Spinal cord (tissue), 10 donors: Measurements from ENCODE around the gene IQCN. TPM values are rescaled to one million over a fixed set of nuclear protein-coding genes. Genes with fewer than 3 reads are reported as not detected.
A peak's percentile ranks its signal among the peaks of the same experiment; 100 is the strongest.

ENCODE experiments used
- DNase-seq, 6 donors: peaks; one replicate each; pipeline versions ENCODE4 v3.0.0 to v3.0.0-alpha.2; 2013 to 2015; ENCODE audit warnings: low spot score in 6 of 6, low read depth in 4 of 6
- H3K27ac ChIP-seq: one replicate; pipeline ENCODE4 v1.5.1; 2013; ENCODE audit warnings: low read depth, low read length, control low read depth
- H3K27me3 ChIP-seq: one replicate; pipeline ENCODE4 v1.6.1; 2013; ENCODE audit warnings: low read length; ENCODE audit not compliant: control insufficient read depth, insufficient read depth
- H3K36me3 ChIP-seq: one replicate; pipeline ENCODE4 v1.6.1; 2013; ENCODE audit warnings: low read length; ENCODE audit not compliant: control insufficient read depth, insufficient read depth
- H3K4me1 ChIP-seq: one replicate; pipeline ENCODE4 v1.6.1; 2013; ENCODE audit warnings: low read length; ENCODE audit not compliant: control insufficient read depth, insufficient read depth
- H3K4me3 ChIP-seq: one replicate; pipeline ENCODE4 v1.5.1; 2013; ENCODE audit warnings: low read depth, low read length, control low read depth
- H3K9me3 ChIP-seq: one replicate; pipeline ENCODE4 v1.6.1; 2013; ENCODE audit warnings: low read length; ENCODE audit not compliant: control insufficient read depth, insufficient read depth
- WGBS: methylation state at CpG from one replicate; pipeline ENCODE4 v1.1.5; 2013; ENCODE audit warnings: missing lambda C conversion rate; ENCODE audit not compliant: insufficient coverage; 5-methylcytosine and 5-hydroxymethylcytosine counted together
- long read RNA-seq, 4 donors: transcript quantifications; one replicate each; lab custom pipeline, GENCODE V29; 2026
- polyA plus RNA-seq, 2 donors: library from polyadenylated mRNA; unstranded; fragments of 120-200 nt; gene quantifications; one replicate each; pipeline ENCODE4 v1.2.1, GENCODE V29; 2013; ENCODE audit not compliant: insufficient read length in 2 of 2
- total RNA-seq, 2 donors: library from RNA; depleted of rRNA in 1 of 2; stranded (reverse); fragments of 120-200 nt in 1 of 2; fragments of >200 nt in 1 of 2; gene quantifications; one replicate each; pipeline versions ENCODE4 v1.2.3 to v1.2.4, GENCODE V29; 2013 to 2014
- donor health status: healthy.

IQCN gene, protein sequence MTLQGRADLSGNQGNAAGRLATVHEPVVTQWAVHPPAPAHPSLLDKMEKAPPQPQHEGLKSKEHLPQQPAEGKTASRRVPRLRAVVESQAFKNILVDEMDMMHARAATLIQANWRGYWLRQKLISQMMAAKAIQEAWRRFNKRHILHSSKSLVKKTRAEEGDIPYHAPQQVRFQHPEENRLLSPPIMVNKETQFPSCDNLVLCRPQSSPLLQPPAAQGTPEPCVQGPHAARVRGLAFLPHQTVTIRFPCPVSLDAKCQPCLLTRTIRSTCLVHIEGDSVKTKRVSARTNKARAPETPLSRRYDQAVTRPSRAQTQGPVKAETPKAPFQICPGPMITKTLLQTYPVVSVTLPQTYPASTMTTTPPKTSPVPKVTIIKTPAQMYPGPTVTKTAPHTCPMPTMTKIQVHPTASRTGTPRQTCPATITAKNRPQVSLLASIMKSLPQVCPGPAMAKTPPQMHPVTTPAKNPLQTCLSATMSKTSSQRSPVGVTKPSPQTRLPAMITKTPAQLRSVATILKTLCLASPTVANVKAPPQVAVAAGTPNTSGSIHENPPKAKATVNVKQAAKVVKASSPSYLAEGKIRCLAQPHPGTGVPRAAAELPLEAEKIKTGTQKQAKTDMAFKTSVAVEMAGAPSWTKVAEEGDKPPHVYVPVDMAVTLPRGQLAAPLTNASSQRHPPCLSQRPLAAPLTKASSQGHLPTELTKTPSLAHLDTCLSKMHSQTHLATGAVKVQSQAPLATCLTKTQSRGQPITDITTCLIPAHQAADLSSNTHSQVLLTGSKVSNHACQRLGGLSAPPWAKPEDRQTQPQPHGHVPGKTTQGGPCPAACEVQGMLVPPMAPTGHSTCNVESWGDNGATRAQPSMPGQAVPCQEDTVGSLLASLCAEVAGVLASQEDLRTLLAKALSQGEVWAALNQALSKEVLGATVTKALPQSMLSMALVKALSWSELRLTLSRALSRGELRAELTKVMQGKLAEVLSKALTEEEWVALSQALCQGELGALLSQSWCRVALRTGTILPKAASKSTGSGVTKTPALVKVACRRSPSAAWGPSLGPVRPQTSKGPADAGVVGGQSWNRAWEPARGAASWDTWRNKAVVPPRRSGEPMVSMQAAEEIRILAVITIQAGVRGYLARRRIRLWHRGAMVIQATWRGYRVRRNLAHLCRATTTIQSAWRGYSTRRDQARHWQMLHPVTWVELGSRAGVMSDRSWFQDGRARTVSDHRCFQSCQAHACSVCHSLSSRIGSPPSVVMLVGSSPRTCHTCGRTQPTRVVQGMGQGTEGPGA (N-terminal part only)
- total RNA-seq (1 to 10 TPM in 1 of 2 donors, under 1 TPM in 1; 0.59 to 4.4 TPM), polyA plus RNA-seq (1 to 10 TPM; 5.0 to 9.0 TPM)
- long read RNA-seq, donor 1, full-length matches to known transcripts: 5 of 5 reads
- long read RNA-seq, donor 1, partial matches to known transcripts: 0 of 5 reads
- long read RNA-seq, donor 1, other reads (novel, unspliced or antisense): 0 of 5 reads
- long read RNA-seq, donor 2, full-length matches to known transcripts: 2 of 2 reads
- long read RNA-seq, donor 2, partial matches to known transcripts: 0 of 2 reads
- long read RNA-seq, donor 2, other reads (novel, unspliced or antisense): 0 of 2 reads
- long read RNA-seq, donor 3, full-length matches to known transcripts: 3 of 3 reads
- long read RNA-seq, donor 3, partial matches to known transcripts: 0 of 3 reads
- long read RNA-seq, donor 3, other reads (novel, unspliced or antisense): 0 of 3 reads
- long read RNA-seq, donor 4, full-length matches to known transcripts: 5 of 5 reads
- long read RNA-seq, donor 4, partial matches to known transcripts: 0 of 5 reads
- long read RNA-seq, donor 4, other reads (novel, unspliced or antisense): 0 of 5 reads

DNA sequence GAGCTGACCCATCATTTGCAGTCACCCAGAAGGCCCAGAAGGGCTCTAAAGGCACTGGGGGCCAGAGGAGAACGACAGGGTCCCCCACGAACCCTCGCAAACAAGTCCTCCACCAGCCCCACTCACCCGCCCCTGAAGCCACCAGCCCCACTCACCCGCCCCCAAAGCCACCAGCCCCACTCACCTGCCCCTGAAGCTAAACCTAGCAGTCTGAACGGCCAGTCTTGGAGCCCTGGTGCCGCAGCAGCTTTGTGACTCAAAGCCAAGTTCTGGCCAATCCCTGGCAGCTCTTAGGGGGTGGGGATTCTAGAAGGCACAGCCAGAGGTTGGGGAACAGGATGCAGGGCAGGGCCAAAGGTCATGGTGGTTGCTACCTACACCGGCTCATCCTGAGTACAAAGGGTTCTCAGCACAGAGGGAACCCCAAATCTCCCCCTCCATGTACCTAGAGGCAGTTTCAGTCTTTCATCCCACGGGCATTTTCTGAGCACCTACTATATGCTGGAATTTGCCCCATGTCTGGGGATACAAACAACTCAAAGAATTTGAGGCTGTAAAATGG lies at the start of gene IQCN:
IQCN (minus strand) TSS at position 234 of the 562 bp plus-strand sequence. CDS start 4,974 bp downstream, outside the sequence.
- Histone ChIP-seq H3K27me3 (no peaks in the 10 kb centered on the region), H3K9me3 (no peaks in the 10 kb centered on the region), H3K4me1 (peaks cover 50% of the 10 kb centered on the region), H3K4me3 (no peak within 1 kb of the TSS), H3K27ac (peak within 1 kb of the TSS; percentile 65), H3K36me3 (peaks cover 49% of the 10 kb centered on the region)
- peak in 1 of 6 donors; percentile 61 for DNase-seq
- WGBS: 68% methylated on average over 7 of the region's 9 CpGs

DNA sequence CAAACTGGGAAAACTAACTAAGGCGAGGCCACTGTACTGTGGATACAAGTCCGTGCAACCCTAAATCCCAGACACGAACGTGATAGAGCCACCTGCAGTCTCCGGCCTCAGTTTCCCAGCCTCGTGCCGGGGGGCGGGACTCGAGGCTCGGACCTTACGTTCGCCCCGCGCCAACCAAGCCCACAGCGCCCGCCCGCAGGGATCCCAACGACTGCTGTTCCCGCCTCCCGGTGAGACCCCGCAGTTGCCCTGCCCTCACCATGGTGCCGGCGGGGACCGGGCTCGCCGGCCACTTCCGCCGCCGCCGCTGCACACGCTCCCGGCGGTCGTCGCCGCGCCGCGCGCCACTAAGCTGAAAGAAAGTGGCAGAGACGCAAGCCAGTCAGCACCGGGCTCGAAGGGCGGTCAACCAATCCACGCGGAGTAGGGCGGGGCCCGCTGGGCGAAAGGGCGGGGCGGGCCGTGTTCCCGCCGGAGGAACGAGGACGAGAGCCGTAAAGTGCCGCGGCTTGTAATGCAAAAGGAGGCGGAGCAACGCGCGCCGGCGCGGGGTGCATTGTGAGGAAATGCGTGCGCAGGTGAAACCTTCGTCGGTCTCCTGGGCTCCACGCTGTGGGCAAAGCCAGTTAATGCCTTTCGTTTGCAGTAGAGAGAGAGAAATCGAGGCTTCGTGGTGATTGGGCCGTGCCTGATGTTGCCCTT lies 48.7 kb upstream of the IQCN start, which contains the start of gene LSM4:
LSM4 (minus strand) TSS at position 318 of the 702 bp plus-strand sequence; CDS start at position 262, 56 bp downstream.
- Histone ChIP-seq H3K4me1 (peaks cover 31% of the 10 kb centered on the region), H3K4me3 (peak within 1 kb of the TSS; percentile 89), H3K36me3 (peaks cover 17% of the 10 kb centered on the region), H3K27ac (peak within 1 kb of the TSS; percentile 96), H3K27me3 (no peaks in the 10 kb centered on the region), H3K9me3 (no peaks in the 10 kb centered on the region)
- DNase-seq: peak; percentile 90 to 99 (median 94)
- under 1% methylated on average over 75 of the region's 75 CpGs for WGBS

DNA sequence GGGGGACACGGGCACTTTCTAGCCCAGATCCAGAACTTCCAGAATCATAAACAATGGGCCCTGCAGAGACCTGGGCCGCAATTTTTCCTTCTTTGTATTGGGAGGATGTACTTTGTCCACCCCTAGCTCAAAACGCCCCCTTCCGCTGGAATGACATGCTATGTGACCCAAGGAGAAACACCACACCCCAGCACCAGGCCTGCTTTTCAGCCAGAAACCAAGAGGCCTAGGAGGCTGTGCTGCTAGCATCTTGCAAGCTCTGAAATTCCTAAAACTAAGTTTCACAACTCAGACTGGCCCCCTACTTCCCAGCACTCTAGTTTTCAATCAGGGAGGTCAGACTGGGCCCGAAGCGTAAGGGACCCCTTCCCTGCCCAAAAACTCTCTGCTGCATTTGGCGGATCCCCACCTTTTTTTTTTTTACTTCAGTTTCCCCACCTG lies 48.1 kb upstream of the IQCN start:
- H3K4me1 ChIP-seq: peaks cover 31% of the 10 kb centered on the region
- peak in 2 of 6 donors; percentile 13 to 47 for DNase-seq
- no peaks in the 10 kb centered on the region for H3K9me3 ChIP-seq
- H3K27ac ChIP-seq: peak overlapping the region; percentile 86
- peak overlapping the region; percentile 89 for H3K4me3 ChIP-seq
- H3K36me3 ChIP-seq: peaks cover 17% of the 10 kb centered on the region
- WGBS: 2% methylated on average over 6 of the region's 7 CpGs
- H3K27me3 ChIP-seq: no peaks in the 10 kb centered on the region

DNA sequence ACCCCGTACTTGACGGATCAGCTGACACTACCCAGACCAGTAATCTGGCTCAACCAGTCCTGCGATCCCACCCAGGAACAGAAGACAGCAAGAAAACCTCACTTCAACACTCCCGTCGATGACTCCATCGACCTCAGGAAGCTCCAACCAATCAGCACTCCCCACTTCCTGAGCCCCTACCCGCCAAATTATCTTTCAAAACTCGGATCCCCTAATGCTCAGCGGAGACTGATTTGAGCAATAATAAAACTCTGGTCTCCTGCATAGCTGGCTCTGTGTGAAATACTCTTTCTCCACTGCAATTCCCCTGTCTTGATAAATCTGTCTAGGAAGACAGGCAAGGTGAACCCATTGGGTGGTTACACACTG lies 47.5 kb upstream of the IQCN start:
- no peak for DNase-seq
- 57% methylated on average over 7 of the region's 9 CpGs for WGBS
- peak overlapping the region; percentile 86 for H3K27ac ChIP-seq
- peak overlapping the region; percentile 89 for H3K4me3 ChIP-seq
- H3K9me3 ChIP-seq: no peaks in the 10 kb centered on the region
- H3K27me3 ChIP-seq: no peaks in the 10 kb centered on the region
- peaks cover 17% of the 10 kb centered on the region for H3K36me3 ChIP-seq
- peaks cover 31% of the 10 kb centered on the region for H3K4me1 ChIP-seq

DNA sequence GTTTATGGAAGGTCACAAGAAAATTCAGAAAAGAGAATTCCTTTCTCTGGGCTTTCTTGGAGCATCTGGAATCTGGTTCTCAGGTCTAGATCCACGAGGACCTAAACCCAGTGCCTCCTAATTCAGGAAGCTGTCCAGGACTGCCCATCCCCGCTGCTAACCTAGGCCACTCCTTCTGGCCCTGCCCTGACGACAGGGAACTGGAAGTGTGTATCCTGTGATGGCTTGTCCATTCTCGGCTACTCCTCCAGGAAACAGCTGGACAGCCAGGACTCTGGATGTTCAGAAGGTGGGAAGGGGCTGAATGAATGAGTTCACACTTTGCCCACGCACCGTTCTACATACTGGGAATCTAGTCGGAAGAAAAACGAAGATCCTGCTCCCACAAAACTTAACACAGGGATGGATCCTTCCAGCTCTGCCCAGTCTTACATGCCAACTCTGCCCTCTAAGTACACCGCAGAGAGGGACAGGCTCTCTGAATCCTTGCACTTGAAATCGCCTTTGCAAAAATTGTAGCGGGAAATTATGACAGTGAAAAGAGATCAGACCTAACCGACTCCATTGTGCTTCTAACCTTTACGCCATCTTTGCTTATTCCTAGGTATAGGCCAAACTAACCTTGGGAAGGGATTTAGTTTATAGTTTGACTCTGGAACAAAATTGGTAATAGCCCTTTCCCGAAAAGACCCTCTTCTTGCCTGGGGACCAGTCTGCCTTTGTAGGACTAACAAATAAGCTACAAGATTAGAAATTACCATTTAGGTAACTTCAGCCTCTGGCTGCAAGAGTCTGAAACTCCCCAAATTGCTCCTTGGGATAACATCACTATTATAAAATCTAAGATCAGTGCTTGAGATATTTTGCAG lies 46.8 kb upstream of the IQCN start:
- Histone ChIP-seq H3K4me3 (no peak overlapping the region), H3K9me3 (no peaks in the 10 kb centered on the region), H3K27ac (no peak overlapping the region), H3K36me3 (peaks cover 17% of the 10 kb centered on the region), H3K4me1 (peaks cover 31% of the 10 kb centered on the region), H3K27me3 (no peaks in the 10 kb centered on the region)
- 94% methylated on average over 7 of the region's 14 CpGs for WGBS
- DNase-seq: no peak

DNA sequence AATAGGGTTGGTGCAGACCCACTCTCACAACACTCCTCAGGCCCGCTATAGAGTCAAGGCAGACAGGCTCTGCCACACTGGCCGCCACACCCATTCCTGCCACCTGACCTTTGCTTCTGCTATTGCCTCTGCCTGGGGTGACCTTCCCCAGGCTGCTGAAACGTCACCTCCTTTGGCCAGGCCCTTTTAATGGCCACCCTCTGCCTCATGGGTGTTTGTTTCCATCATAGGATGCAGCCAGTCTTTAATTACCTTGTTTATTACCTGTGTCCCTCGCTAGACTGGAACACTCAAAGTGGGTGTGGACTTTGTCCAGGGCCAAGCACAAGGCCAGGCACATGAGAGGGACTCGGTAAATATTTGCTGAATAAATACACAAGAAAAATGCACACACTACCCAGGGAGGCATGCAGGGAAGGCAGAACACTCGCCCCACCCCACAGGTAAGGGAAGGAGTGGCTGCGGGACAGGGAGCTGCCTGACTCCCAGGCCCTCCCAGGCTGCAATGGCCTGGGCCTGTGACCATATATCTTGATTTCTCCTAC lies 45.4 kb upstream of the IQCN start:
- no peaks in the 10 kb centered on the region for H3K9me3 ChIP-seq
- peaks cover 27% of the 10 kb centered on the region for H3K36me3 ChIP-seq
- no peak overlapping the region for H3K27ac ChIP-seq
- H3K27me3 ChIP-seq: no peaks in the 10 kb centered on the region
- 94% methylated on average over 3 of the region's 7 CpGs for WGBS
- DNase-seq: no peak
- no peak overlapping the region for H3K4me3 ChIP-seq
- H3K4me1 ChIP-seq: peaks cover 31% of the 10 kb centered on the region

DNA sequence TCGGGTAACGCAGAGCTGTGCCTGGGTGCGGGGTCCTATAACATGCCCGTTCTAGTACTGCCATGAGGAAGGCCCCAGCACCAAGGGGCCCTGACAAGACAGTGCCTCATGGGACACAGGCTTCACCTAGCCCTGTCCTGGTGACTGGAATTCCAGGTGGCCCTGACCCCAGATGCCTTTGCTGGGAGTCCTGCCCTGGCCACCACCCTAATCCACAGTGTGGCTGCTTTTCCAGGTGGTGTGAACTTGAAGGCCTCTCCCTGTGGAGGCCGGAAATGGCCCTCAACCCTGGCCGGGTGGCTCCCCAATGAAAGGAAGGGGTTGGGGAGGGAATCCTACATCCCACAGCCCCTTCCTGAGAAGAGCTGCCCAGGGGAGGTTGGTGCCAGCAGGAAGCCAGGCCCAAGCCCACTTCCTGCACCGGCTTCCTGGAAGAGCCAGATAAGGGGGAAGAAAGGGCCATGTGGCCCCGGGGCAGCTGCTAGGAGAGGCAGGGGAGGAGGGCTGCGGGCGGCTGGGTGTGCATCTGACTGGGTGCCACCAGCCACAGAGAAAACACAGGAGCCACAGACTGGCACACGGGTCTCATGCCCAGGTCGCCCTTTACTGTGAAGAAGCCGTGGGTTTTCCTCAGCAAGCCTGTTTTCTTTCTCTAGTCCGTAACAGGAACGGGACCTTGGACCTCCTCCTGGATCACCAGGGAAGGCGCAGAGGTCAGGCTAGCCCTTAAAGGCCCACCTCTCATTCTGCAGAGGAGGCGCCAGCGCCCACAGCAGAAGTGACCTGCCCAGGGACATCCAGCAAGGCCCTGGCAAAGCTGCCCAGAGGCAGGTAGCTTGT lies 43.9 kb upstream of the IQCN start:
- Histone ChIP-seq H3K27me3 (no peaks in the 10 kb centered on the region), H3K9me3 (no peaks in the 10 kb centered on the region), H3K4me3 (no peak overlapping the region), H3K27ac (no peak overlapping the region), H3K36me3 (peaks cover 37% of the 10 kb centered on the region), H3K4me1 (peaks cover 23% of the 10 kb centered on the region)
- DNase-seq: no peak
- 82% methylated on average over 16 of the region's 18 CpGs for WGBS
